GM18526 (cell line): Measurements from ENCODE around the gene CLDN3.

Experiments used
- POLR2A ChIP-seq: IDR thresholded peaks from 3 replicates; pipeline ENCODE4 v1.6.1; 2011; ENCODE audit not compliant: insufficient read length; ENCODE audit errors: extremely low read depth

CLDN3 gene

GRCh38 chr7:73721377-73721817 is 48.7 kb downstream of the CLDN3 start:
- no peak for TF ChIP-seq POLR2A

GRCh38 chr7:73719806-73720169 is 50.3 kb downstream of the CLDN3 start:
- no peak for TF ChIP-seq POLR2A
